Astrocyte (in vitro differentiated cells and primary cell): Measurements from ENCODE around the gene FSTL4. TPM values are rescaled to one million over a fixed set of nuclear protein-coding genes. Genes with fewer than 3 reads are reported as not detected.

Source experiments
- DNase-seq: peaks from one replicate; pipeline ENCODE4 v3.0.0-alpha.2; 2010; ENCODE audit warnings: low read depth
- FAIRE-seq: peaks from 2 replicates; lab custom pipeline; 2011; peaks lifted over from hg19 to GRCh38; lab: Jason Lieb, UNC
- H2AFZ ChIP-seq: 2 replicates; pipeline ENCODE4 v1.6.0; 2012; ENCODE audit warnings: low read depth, low read length, inconsistent platforms
- H3K27ac ChIP-seq: 2 replicates; pipeline ENCODE4 v1.5.1; 2011; ENCODE audit warnings: low read depth, low read length, inconsistent platforms
- H3K27me3 ChIP-seq: 2 replicates; pipeline ENCODE4 v1.6.0; 2011; ENCODE audit warnings: low read length, inconsistent platforms; ENCODE audit not compliant: insufficient read depth
- H3K36me3 ChIP-seq: 2 replicates; pipeline ENCODE4 v1.5.1; 2011; ENCODE audit warnings: low read length, inconsistent platforms; ENCODE audit not compliant: insufficient read depth
- H3K4me1 ChIP-seq: 2 replicates; pipeline ENCODE4 v1.5.1; 2011; ENCODE audit warnings: low read length, inconsistent platforms; ENCODE audit not compliant: insufficient read depth
- H3K4me2 ChIP-seq: 2 replicates; pipeline ENCODE4 v1.6.0; 2012; ENCODE audit warnings: low read length, inconsistent platforms
- H3K4me3 ChIP-seq: 2 replicates; pipeline ENCODE4 v1.5.1; 2011; ENCODE audit warnings: low read depth, mild to moderate bottlenecking, low read length, inconsistent platforms; ENCODE audit not compliant: insufficient read depth
- H3K79me2 ChIP-seq: 2 replicates; pipeline ENCODE4 v1.6.0; 2012; ENCODE audit warnings: mild to moderate bottlenecking, low read length, inconsistent platforms; ENCODE audit not compliant: insufficient read depth
- H3K9ac ChIP-seq: 2 replicates; pipeline ENCODE4 v1.6.0; 2012; ENCODE audit warnings: mild to moderate bottlenecking, low read length, inconsistent platforms
- H3K9me3 ChIP-seq: 2 replicates; pipeline ENCODE4 v1.5.1; 2012; ENCODE audit warnings: low read depth, mild to moderate bottlenecking, low read length, inconsistent platforms; ENCODE audit not compliant: insufficient read depth
- H4K20me1 ChIP-seq: 2 replicates; pipeline ENCODE4 v1.6.0; 2012; ENCODE audit warnings: low read length, inconsistent platforms; ENCODE audit not compliant: insufficient read depth
- H3K27ac Mint-ChIP-seq: one replicate; pipeline ENCODE4 v1.8.0; 2021; ENCODE audit warnings: mild to moderate bottlenecking, mixed read lengths; ENCODE audit not compliant: unreplicated experiment
- H3K27me3 Mint-ChIP-seq: one replicate; pipeline ENCODE4 v1.8.0; 2021; ENCODE audit warnings: low read depth, mixed read lengths; ENCODE audit not compliant: unreplicated experiment
- H3K36me3 Mint-ChIP-seq: one replicate; pipeline ENCODE4 v1.8.0; 2021; ENCODE audit warnings: low read depth, mixed read lengths; ENCODE audit not compliant: unreplicated experiment
- H3K4me1 Mint-ChIP-seq: one replicate; pipeline ENCODE4 v1.8.0; 2021; ENCODE audit warnings: low read depth, mixed read lengths; ENCODE audit not compliant: unreplicated experiment
- H3K4me3 Mint-ChIP-seq: one replicate; pipeline ENCODE4 v1.8.0; 2021; ENCODE audit warnings: mild to moderate bottlenecking, moderate library complexity, mixed read lengths; ENCODE audit not compliant: unreplicated experiment
- H3K9me3 Mint-ChIP-seq: one replicate; pipeline ENCODE4 v1.8.0; 2021; ENCODE audit warnings: mild to moderate bottlenecking, mixed read lengths; ENCODE audit not compliant: unreplicated experiment
- EZH2 ChIP-seq: IDR thresholded peaks from 2 replicates; pipeline ENCODE4 v1.6.1; 2012; ENCODE audit warnings: mild to moderate bottlenecking, low read length, inconsistent platforms; ENCODE audit not compliant: insufficient read depth
- total RNA-seq: library from RNA; stranded (reverse); gene quantifications from 2 replicates; pipeline ENCODE4 v1.2.1, GENCODE V29; 2021
- TF ChIP-seq, protein P1 (sequence below): IDR thresholded peaks from 2 replicates; pipeline ENCODE4 v1.5.1; 2011; ENCODE audit warnings: low read depth, mild to moderate bottlenecking, inconsistent platforms, low read length, moderate library complexity; ENCODE audit not compliant: insufficient read depth

The FSTL4 gene
- total RNA-seq, 1 donor from 2014 or later = not detected

DNA sequence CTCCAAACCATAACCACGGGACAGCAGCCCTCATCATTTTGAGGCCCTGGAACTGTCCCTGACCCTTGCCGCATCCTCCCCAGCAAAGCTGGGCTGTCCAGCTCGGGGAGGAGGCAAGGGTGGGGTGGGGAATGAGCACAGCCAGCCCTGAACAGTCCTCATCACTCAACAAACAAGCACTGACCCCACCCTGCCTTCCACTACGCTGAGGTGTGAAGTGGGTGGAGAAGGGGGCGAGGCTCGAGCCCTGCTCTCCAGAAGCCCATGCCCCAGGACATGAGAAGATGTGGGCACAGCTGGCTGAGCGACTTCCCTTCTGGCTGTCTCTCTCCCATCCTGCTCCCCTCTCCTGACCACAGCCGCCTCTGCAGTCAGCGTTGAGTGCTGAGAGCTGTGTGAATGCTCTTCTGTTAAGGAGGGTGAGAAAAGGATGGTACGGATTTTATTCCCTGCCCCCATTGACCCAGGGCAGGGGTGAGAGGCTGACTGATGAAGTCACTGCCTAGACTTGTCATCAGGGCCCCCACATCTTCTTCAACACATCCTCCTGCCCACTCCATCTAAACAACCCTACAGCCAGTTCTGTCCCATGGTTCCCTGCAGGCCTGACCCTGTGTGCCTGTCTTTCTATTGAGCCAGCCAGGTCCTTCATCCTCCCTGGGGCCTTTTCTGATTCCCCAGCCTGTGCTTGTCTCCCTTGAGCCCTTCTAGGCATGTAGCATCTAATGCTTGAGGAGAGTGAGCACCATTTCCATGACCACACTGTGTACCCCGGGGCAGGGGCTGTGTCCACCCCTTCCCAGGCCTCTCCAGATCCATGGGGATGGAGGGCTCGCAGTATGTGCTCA is 276.0 kb downstream of the FSTL4 start:
- FAIRE-seq (no peak), DNase-seq (no peak)
- Histone ChIP-seq H3K27me3 (peaks cover 9% of the 10 kb centered on the region), H4K20me1 (no peaks in the 10 kb centered on the region), H3K9me3 (no peaks in the 10 kb centered on the region), H3K9ac (no peak overlapping the region), H2AFZ (no peak overlapping the region), H3K4me3 (no peak overlapping the region), H3K36me3 (no peaks in the 10 kb centered on the region), H3K4me2 (no peak overlapping the region), H3K27ac (no peak overlapping the region), H3K79me2 (no peaks in the 10 kb centered on the region), H3K4me1 (no peaks in the 10 kb centered on the region)
- Mint-ChIP-seq H3K4me3 (no peak overlapping the region), H3K9me3 (no peaks in the 10 kb centered on the region), H3K27ac (peak overlapping the region; percentile 53), H3K27me3 (peaks cover 32% of the 10 kb centered on the region), H3K4me1 (peaks cover 12% of the 10 kb centered on the region), H3K36me3 (no peaks in the 10 kb centered on the region)
- TF ChIP-seq, protein P1, sequence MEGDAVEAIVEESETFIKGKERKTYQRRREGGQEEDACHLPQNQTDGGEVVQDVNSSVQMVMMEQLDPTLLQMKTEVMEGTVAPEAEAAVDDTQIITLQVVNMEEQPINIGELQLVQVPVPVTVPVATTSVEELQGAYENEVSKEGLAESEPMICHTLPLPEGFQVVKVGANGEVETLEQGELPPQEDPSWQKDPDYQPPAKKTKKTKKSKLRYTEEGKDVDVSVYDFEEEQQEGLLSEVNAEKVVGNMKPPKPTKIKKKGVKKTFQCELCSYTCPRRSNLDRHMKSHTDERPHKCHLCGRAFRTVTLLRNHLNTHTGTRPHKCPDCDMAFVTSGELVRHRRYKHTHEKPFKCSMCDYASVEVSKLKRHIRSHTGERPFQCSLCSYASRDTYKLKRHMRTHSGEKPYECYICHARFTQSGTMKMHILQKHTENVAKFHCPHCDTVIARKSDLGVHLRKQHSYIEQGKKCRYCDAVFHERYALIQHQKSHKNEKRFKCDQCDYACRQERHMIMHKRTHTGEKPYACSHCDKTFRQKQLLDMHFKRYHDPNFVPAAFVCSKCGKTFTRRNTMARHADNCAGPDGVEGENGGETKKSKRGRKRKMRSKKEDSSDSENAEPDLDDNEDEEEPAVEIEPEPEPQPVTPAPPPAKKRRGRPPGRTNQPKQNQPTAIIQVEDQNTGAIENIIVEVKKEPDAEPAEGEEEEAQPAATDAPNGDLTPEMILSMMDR = no peak
- TF ChIP-seq EZH2 = no peak

DNA sequence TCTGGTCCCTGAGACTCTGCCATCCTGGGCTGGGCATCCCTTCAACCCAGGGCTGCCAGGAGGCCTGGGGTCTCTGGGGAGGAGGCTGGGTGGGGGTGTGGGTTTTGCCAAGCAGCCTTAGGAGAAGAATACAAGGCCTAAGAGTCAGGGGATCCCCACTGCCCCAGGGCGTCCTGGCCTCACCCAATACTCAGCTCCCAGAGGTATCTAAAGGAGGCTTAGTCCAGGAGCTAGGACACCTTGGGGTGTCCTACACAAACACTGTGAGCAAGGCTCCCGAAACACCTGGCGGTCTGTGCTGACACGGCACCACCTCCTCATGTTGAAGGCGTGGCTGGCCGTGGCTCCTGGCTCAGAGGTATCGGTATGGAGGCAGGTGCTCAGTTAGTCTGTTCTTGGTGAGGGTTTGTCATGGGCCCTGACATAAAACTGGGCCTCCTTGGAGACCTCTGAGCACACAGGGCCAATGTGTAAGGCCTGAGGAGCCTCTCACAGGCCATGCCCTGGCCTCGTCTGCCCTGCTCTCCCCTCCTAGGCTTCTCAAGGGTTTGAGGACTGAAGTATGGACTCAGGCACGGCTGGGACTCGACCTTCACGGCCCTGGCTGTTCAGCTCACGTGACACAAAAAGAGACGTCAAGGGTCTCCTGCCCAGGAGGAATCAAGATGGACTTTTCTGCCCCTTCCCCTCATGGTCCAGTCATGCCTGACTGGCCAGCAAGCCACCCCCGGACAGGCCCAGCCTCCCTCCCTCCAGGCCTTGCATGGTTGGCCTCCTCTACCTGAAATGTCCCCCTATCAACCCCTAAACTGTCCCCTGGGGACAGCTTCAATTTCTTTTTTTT is 277.3 kb downstream of the FSTL4 start:
- peaks cover 11% of the 10 kb centered on the region for H3K4me1 Mint-ChIP-seq
- Histone ChIP-seq H3K9me3 (no peaks in the 10 kb centered on the region), H3K4me1 (no peaks in the 10 kb centered on the region), H3K27me3 (peaks cover 14% of the 10 kb centered on the region), H3K79me2 (no peaks in the 10 kb centered on the region), H3K4me3 (no peak overlapping the region), H2AFZ (no peak overlapping the region), H4K20me1 (no peaks in the 10 kb centered on the region), H3K4me2 (no peak overlapping the region), H3K27ac (no peak overlapping the region), H3K9ac (no peak overlapping the region), H3K36me3 (no peaks in the 10 kb centered on the region)
- peaks cover 39% of the 10 kb centered on the region for H3K27me3 Mint-ChIP-seq
- TF ChIP-seq, protein P1 = no peak
- TF ChIP-seq EZH2 = no peak
- no peak for DNase-seq
- no peaks in the 10 kb centered on the region for H3K9me3 Mint-ChIP-seq
- no peak overlapping the region for H3K4me3 Mint-ChIP-seq
- no peak for FAIRE-seq
- peak overlapping the region; percentile 34 for H3K27ac Mint-ChIP-seq
- no peaks in the 10 kb centered on the region for H3K36me3 Mint-ChIP-seq
